Kidney tubule cell (primary cell): ENCODE measurements around the gene CFAP73.

ENCODE experiments used
- DNase-seq: peaks from one replicate; pipeline ENCODE4 v3.0.0-alpha.2; 2018; ENCODE audit warnings: low spot score

Gene CFAP73

GRCh38 chr12:113165521-113166450, 16.3 kb downstream of the CFAP73 start:
- no peak for DNase-seq

- no peak for DNase-seq
Measured at GRCh38 chr12:113167868-113168267, 18.3 kb downstream of the CFAP73 start.

- no peak for DNase-seq
Measured at GRCh38 chr12:113169697-113170096, 20.2 kb downstream of the CFAP73 start.

GRCh38 chr12:113170457-113170856, 20.9 kb downstream of the CFAP73 start:
- DNase-seq: no peak

- DNase-seq: no peak
Measured at GRCh38 chr12:113170926-113171325, 21.4 kb downstream of the CFAP73 start.

DNA sequence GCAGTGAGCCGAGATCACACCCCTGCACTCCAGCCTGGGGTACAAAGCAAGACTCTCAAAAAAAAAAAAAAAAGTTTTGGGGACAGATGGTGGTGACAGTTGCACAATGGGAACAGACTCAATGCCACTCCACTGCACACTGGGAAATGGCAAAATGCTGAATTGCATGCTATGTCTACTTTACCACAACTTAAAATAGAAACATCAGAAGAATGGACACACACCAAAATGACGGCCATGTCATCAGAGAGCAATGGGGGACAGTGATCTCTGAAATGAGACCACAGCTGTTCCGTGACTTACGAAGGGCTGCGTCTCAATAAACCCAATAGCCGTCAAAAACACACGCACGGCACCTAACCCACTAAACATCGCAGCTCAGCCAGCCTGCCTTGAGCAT, 22.0 kb downstream of the CFAP73 start:
- no peak for DNase-seq

DNA sequence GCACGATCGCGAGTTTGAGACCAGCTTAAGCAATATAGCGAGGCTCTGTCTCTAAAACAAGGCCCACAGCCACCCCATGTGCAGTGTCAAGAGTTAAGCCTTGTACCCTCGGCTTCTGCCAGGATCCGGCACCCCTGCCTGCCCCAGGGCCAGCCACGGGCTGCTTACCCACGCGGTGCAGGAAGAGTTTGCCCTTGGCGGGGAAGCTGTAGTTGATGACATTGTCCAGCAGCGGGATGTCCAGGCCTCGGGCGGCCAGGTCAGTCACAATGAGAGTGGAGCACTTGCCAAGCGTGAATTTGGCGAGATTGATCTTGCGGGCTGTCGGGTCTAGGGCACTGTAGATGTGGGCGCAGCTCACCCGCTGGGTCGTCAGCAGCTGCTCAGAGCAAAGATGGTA, 22.7 kb downstream of the CFAP73 start:
- no peak for DNase-seq

- no peak for DNase-seq
Measured at GRCh38 chr12:113173081-113173698, 23.7 kb downstream of the CFAP73 start.

- DNase-seq: peak; percentile 66
Measured at GRCh38 chr12:113174461-113175384, 25.2 kb downstream of the CFAP73 start.

DNA sequence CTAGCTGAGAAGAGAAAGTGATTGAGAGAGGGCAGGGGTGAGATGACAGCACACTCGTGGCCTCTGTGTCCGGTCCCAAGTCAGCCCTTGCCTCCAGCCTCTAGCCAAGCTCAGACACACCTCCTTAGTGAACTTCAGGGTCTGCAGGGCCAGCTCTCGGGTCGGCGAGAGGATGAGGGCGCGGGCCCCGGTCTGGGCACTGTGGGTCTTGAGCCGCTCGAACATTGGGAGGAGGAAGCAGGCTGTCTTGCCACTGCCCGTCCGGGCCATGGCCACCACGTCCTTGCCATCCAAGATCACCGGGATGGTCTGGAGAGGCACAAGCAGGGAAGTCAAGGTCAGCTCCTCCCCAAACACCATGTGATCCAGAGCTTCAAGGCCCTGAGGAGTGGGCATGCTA, 29.5 kb downstream of the CFAP73 start:
- no peak for DNase-seq

DNA sequence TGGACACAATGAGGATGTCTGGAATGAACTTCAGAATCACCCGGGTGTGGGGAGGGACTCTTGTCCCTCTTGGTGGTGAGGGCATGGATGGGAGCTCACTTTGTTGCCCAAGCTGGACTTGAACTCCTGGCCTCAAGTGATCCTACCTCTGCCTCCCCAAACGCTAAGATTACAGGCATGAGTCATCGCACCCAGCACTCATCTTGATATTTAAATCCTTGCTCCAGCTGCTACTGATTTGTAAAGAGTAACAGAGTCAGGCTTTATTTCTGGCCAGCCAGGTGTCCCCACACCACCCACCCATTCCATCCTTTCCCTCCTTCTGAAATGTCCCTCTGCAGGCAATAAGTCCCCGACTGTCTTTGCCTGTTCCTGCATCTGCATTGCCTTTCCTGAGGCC, 30.8 kb downstream of the CFAP73 start:
- DNase-seq: no peak

GRCh38 chr12:113181975-113182374, 32.5 kb downstream of the CFAP73 start:
- no peak for DNase-seq

- DNase-seq: no peak
Measured at GRCh38 chr12:113183030-113183589, 33.6 kb downstream of the CFAP73 start.

GRCh38 chr12:113184098-113184899, 34.8 kb downstream of the CFAP73 start:
- DNase-seq: no peak

DNA sequence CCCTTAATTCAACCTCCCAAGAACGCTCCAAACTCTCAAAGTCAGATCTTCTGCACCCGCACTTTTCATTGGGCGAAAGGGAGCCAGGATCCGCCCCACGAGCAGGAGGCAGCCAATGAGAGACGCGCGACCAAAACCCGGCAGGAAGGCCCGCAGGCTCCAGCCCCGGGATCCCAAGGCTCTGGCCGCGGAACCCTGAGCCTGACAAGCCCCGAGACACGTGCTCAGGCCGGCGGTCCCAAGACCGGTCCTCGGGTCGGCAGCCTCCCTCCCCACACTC, 35.3 kb downstream of the CFAP73 start:
- DNase-seq: peak; percentile 90

DNA sequence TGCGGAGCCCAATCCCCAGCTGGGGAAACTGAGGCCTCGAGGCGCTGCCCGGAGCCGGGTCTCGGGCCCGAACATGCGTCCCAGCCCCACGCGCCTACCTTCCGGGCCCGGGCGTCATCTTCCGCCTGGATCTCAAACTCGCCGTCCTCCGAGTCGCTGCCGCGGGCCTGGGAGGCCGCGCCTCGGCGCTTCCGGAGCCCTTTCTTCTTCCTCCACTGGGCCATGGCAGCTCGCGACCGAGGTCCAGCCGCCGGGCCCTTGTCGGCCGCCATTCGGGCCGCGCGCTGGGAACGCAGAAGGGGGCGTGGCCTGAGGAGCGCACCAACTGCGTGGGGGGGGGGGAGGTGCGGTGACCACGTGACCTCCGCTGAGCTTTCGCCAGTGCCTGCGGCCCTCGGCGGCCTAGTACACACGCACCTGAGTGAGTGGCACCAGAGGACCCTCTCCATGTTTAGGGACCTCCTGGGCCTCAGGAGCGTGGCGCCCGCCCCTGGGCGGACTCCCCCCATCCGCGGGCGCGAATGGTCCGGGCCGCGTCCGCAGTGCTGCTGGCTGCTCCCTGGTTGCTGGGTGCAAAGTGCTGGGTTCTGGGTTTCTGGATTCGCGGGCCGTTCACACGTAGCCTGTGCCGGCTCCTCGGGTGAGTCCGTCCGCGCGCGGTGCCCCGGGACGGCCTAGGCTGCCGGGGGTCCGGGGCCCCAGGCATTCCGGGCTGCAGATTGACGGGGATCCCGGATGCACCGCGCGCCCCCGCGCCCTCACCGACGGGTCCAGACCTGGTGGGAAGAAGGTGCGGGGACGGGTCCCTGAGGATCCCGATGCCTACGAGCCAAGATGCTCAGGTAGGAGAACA, 35.9 kb downstream of the CFAP73 start, which contains the start of the genes DDX54 and RITA1:
TSS of gene DDX54 (minus strand) at position 299 of the 853 bp plus-strand sequence. CDS start at position 272, 27 bp downstream.
TSS of gene RITA1 (plus strand) at position 542 of the 853 bp plus-strand sequence. CDS start 1,026 bp downstream, outside the sequence.
- peak; percentile 77 for DNase-seq

DNA sequence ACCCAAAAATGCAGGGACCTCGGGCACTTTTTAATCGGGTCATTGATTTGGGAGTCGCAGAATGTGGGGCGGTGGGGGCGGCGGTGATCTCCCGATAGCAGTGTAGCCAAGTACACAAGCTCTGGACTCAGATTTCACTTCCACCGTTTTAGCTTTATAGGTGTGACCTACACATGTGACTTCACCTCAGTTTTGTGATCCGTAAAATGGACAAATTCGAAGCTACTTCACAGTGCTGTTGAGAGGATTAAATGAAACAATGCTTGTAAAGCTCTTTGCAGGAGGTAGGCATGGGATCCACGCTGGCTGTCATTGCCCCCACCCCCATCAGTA, 36.5 kb downstream of the CFAP73 start:
- no peak for DNase-seq

DNA sequence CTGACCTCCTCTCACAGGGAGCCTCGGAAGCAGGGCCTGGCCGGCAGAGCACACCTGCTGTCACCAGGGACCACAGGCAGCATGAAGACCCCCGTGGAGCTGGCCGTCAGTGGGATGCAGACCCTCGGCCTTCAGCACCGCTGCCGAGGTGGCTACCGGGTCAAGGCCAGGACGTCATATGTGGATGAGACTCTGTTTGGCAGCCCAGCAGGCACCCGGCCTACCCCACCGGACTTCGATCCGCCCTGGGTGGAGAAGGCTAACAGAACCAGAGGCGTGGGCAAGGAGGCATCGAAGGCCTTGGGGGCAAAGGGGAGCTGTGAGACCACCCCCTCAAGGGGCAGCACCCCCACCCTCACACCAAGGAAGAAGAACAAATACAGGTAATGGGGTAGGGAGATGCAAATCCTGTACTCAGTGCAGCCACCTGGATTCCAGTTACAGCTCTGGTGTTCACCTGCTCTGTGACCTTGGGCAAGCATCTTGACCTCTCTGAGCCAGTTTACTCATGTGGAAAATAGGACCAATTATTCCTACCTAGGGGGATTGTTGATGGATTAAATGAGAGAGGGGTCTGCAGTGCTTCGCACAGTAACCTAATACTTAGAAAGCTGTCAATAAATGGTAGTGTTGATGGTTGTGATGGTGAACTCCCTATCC, 37.3 kb downstream of the CFAP73 start:
- no peak for DNase-seq

DNA sequence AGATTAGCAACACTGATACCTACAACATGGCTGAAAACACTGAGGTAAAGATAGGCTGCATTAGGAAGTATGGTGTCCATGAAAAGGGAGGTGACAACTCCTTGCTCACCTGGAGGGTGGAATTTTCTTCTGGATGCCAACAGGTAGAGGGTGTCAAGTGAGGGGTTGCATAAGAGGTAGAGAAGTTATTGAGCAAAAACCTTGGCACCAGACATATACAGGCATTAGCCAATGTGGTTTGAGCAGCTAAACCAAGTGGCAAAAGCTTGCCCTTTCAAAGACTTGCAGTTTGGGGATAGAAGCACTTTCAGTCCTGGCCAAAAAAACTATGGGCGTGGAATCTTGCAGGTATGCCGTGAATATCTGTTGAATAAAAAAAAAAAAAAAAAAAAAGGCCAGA, 39.8 kb downstream of the CFAP73 start:
- DNase-seq: no peak

DNA sequence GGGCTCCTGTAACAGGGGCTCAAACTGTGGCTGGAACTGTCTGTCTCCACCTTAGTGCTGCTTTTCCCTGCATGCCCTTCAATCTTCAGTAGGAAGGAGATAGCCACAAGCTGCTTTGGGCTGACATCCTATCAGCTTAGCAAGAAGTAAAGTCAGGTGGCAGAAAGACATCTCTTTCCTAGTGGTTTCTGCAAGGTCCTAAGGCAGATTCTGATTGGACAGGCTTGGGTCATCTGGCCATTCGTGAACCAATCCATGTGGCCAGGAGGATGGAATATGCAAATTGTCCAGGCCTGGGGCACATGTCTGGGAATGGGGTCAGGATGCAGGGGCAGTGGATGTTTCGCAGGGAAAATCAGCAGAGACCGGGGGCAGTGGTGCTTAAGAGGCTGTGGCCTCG, 41.2 kb downstream of the CFAP73 start:
- DNase-seq: peak; percentile 34
